ENCODE measurements around the gene SDHAF4. TPM values are rescaled to one million over a fixed set of nuclear protein-coding genes. Genes with fewer than 3 reads are reported as not detected.
"Not testable (repeated sequence)": the region's sequence is repeated elsewhere in the genome, so short reads cannot be mapped to it uniquely, and the experiment has no call there.

SDHAF4 gene
- total RNA-seq, 1 donor from 2014 or later = 9.0 TPM

DNA sequence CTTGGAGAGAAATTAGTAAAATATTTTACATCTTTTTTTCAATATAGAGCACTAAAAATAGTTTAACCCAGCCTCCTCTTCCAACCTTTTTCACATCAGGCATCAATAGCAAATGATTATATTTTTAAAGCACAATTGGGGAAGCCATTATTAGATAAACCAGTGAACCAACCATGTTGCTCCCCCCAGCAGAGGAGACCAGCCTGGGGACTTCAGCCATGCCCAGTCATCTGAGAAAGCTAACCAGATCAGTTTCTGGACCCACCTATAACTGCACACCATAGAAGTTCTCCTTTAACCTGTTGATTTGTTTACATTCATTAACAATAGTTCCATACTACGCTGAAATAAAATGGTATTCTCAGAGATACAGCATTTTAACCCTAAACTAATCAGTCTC lies 13.8 kb upstream of the SDHAF4 start:
- no peaks in the 10 kb centered on the region for H3K4me1 Mint-ChIP-seq (ENCODE audit: low read depth, unreplicated experiment)
- H3K27ac Mint-ChIP-seq (ENCODE audit: unreplicated experiment) = no peak overlapping the region
- no peaks in the 10 kb centered on the region for H3K36me3 Mint-ChIP-seq (ENCODE audit: unreplicated experiment)
- TF ChIP-seq, protein P1, sequence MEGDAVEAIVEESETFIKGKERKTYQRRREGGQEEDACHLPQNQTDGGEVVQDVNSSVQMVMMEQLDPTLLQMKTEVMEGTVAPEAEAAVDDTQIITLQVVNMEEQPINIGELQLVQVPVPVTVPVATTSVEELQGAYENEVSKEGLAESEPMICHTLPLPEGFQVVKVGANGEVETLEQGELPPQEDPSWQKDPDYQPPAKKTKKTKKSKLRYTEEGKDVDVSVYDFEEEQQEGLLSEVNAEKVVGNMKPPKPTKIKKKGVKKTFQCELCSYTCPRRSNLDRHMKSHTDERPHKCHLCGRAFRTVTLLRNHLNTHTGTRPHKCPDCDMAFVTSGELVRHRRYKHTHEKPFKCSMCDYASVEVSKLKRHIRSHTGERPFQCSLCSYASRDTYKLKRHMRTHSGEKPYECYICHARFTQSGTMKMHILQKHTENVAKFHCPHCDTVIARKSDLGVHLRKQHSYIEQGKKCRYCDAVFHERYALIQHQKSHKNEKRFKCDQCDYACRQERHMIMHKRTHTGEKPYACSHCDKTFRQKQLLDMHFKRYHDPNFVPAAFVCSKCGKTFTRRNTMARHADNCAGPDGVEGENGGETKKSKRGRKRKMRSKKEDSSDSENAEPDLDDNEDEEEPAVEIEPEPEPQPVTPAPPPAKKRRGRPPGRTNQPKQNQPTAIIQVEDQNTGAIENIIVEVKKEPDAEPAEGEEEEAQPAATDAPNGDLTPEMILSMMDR (IDR thresholded peaks at IDR 0.05; ENCODE audit: partially characterized antibody, unreplicated experiment) = no peak
- no peaks in the 10 kb centered on the region for H3K27me3 Mint-ChIP-seq (ENCODE audit: unreplicated experiment)
- no peaks in the 10 kb centered on the region for H3K9me3 Mint-ChIP-seq (ENCODE audit: unreplicated experiment)
- no peak for DNase-seq
- H3K4me3 Mint-ChIP-seq (ENCODE audit: unreplicated experiment) = no peak overlapping the region

DNA sequence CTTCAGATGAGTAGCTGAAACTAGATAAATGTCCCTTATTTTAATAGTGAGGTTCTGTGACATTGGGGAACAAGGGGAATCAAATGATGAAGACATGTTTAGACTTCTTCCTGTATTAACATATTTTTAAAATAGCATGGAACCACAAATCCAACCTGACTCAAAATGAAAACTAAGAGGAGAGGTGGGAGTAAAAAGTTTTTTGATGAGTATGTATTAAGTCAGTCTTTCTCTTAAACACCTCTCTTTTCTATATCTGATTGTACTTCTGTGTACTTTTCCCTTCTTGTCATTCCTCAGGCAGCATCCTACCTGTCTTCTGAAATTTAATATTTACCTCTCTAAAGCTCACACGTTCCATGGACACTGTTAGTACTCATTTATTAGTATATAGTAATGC lies 8.7 kb upstream of the SDHAF4 start:
- Mint-ChIP-seq H3K9me3 (ENCODE audit: unreplicated experiment) (no peaks in the 10 kb centered on the region), H3K4me1 (ENCODE audit: low read depth, unreplicated experiment) (no peaks in the 10 kb centered on the region), H3K27ac (ENCODE audit: unreplicated experiment) (no peak overlapping the region), H3K27me3 (ENCODE audit: unreplicated experiment) (no peaks in the 10 kb centered on the region), H3K4me3 (ENCODE audit: unreplicated experiment) (no peak overlapping the region), H3K36me3 (ENCODE audit: unreplicated experiment) (no peaks in the 10 kb centered on the region)
- DNase-seq = no peak
- TF ChIP-seq, protein P1 (IDR thresholded peaks at IDR 0.05; ENCODE audit: partially characterized antibody, unreplicated experiment) = no peak

DNA sequence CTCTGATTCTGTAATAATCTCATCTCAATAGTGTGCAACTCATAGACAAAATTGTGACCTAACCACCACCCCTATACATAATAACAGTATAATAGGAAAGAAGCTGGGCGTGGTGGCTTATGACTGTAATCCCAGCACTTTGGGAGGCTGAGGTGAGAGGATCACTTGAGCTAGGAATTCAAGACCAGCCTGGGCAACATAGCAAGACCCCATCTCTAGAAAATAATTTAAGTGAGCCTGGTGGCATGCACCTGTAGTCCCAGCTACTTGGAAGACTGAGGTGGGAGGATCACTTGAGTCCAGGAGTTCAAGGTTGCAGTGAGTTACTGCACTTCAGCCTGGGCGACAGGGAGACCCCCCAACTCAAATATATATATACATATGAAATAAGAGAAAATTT lies 4.3 kb upstream of the SDHAF4 start:
- not testable (repeated sequence) for H3K9me3 Mint-ChIP-seq (ENCODE audit: unreplicated experiment); DNase-seq; H3K27me3 Mint-ChIP-seq (ENCODE audit: unreplicated experiment); H3K4me1 Mint-ChIP-seq (ENCODE audit: low read depth, unreplicated experiment); H3K36me3 Mint-ChIP-seq (ENCODE audit: unreplicated experiment); H3K4me3 Mint-ChIP-seq (ENCODE audit: unreplicated experiment); H3K27ac Mint-ChIP-seq (ENCODE audit: unreplicated experiment)

DNA sequence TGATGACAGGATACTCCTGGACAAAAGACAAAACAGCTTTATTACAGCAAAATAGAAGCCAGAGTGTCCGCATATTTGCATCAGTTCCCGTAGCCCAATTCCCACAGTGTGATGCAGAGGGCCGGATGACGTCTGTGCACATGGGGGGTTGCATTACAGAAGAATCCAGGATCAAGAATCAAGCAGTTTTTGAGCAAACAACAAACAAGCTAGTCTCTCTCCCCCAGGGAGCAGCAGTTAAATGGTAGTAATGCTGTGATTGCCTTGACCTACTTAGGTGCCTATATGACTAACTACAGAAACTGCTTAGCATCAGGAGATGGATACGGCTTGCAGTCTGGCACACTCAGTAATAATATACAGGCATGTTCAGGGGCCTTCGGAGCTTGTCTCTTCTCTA lies 3.2 kb upstream of the SDHAF4 start:
- Mint-ChIP-seq H3K36me3 (ENCODE audit: unreplicated experiment) (no peaks in the 10 kb centered on the region), H3K27ac (ENCODE audit: unreplicated experiment) (no peak overlapping the region), H3K27me3 (ENCODE audit: unreplicated experiment) (no peaks in the 10 kb centered on the region), H3K4me1 (ENCODE audit: low read depth, unreplicated experiment) (peaks cover 5% of the 10 kb centered on the region), H3K9me3 (ENCODE audit: unreplicated experiment) (no peaks in the 10 kb centered on the region), H3K4me3 (ENCODE audit: unreplicated experiment) (no peak overlapping the region)
- no peak for DNase-seq
- TF ChIP-seq, protein P1 (IDR thresholded peaks at IDR 0.05; ENCODE audit: partially characterized antibody, unreplicated experiment) = no peak

DNA sequence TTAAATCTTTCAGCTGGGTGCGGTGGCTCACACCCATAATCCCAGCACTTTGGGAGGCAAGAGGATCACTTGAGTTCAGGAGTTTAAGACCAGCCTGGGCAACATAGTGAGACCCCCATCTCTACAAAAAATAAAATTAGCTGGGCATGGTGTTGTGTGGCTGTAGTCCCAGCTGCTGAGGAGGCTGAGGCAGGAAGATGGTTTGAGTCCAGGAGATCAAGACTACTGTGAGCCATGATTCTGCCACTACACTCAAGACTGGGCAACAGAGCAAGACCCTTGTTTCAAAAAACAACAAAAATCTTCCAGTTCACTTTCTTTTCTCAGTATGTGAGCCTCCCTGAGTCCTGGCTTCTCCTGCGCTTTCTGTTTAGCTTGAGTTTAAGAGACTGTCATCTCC lies 7.9 kb downstream of the SDHAF4 start:
- TF ChIP-seq, protein P1 (IDR thresholded peaks at IDR 0.05; ENCODE audit: partially characterized antibody, unreplicated experiment) = no peak
- DNase-seq = no peak
- Mint-ChIP-seq H3K4me3 (ENCODE audit: unreplicated experiment) (no peak overlapping the region), H3K27me3 (ENCODE audit: unreplicated experiment) (no peaks in the 10 kb centered on the region), H3K27ac (ENCODE audit: unreplicated experiment) (no peak overlapping the region), H3K9me3 (ENCODE audit: unreplicated experiment) (no peaks in the 10 kb centered on the region), H3K4me1 (ENCODE audit: low read depth, unreplicated experiment) (no peaks in the 10 kb centered on the region), H3K36me3 (ENCODE audit: unreplicated experiment) (no peaks in the 10 kb centered on the region)

Measured in glutamatergic neuron (in vitro differentiated cells).